Fibroblast of the aortic adventitia (primary cell): Measurements from ENCODE around the gene WDFY1. TPM values are rescaled to one million over a fixed set of nuclear protein-coding genes. Genes with fewer than 3 reads are reported as not detected.

Experiments used
- DNase-seq: peaks from one replicate; pipeline ENCODE4 v3.0.0-alpha.2; 2010; ENCODE audit warnings: low read depth
- H3K4me3 ChIP-seq: 2 replicates; pipeline ENCODE4 v1.5.1; 2011; ENCODE audit warnings: low read depth, mild to moderate bottlenecking, control low read depth, low read length, moderate library complexity
- total RNA-seq: library from RNA; depleted of rRNA; stranded (reverse); fragments of >200 nt; gene quantifications from 2 replicates; pipeline ENCODE4 v1.2.3, GENCODE V29; 2012; ENCODE audit warnings: low replicate concordance
- TF ChIP-seq, protein P1 (sequence below): IDR thresholded peaks from 2 replicates; pipeline ENCODE4 v1.5.1; 2011; ENCODE audit warnings: mild to moderate bottlenecking, low read length, control low read depth, inconsistent platforms; ENCODE audit not compliant: insufficient read depth

WDFY1 gene
- total RNA-seq, 1 donor: 95.4 TPM

DNA sequence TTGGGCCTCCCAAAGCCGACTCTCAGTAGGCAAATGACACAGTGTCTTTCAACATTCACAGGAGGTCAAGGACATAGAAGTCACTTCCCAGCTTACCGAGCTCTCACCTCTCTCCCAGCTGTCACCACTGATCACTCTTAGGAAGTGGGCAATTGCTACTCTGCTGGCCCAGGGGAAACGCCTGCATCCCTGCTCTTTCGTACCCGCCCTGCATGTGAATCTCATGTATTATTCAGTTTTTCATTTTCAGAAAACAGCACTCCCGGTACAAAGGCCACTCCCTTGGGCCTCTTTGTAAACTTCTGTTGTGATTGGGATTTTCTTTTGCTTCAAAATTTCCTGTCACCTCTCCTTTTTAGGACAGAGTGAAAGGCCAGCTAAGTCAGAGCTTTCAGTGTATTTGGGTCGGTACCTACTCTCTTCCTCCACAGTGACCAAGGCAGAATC, 27.5 kb upstream of the WDFY1 start:
- no peak for DNase-seq

DNA sequence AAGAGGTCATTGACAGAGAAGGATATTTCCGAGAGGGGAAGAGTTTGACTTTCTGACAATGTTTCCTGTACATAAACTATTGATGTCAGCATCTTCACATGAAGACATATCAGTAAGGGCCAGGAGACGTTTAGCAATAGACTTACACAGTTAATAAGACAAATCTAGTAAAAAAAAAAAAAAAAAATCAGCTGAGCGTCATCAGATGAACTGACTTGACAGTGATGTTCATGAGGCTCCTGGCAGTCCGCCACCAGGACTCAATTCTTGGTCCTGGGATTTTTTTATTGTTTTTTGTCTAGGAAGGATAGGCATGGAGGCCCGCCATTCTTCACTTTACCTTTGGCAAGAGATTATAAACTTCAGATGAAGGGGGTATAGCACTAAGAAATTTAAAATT, 26.6 kb upstream of the WDFY1 start:
- H3K4me3 ChIP-seq: no peak overlapping the region
- DNase-seq: no peak
- TF ChIP-seq, protein P1, sequence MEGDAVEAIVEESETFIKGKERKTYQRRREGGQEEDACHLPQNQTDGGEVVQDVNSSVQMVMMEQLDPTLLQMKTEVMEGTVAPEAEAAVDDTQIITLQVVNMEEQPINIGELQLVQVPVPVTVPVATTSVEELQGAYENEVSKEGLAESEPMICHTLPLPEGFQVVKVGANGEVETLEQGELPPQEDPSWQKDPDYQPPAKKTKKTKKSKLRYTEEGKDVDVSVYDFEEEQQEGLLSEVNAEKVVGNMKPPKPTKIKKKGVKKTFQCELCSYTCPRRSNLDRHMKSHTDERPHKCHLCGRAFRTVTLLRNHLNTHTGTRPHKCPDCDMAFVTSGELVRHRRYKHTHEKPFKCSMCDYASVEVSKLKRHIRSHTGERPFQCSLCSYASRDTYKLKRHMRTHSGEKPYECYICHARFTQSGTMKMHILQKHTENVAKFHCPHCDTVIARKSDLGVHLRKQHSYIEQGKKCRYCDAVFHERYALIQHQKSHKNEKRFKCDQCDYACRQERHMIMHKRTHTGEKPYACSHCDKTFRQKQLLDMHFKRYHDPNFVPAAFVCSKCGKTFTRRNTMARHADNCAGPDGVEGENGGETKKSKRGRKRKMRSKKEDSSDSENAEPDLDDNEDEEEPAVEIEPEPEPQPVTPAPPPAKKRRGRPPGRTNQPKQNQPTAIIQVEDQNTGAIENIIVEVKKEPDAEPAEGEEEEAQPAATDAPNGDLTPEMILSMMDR: no peak

More for the DNA sequence above, 27.5 kb upstream of the WDFY1 start:
- TF ChIP-seq, protein P1: no peak
- H3K4me3 ChIP-seq: no peak overlapping the region

DNA sequence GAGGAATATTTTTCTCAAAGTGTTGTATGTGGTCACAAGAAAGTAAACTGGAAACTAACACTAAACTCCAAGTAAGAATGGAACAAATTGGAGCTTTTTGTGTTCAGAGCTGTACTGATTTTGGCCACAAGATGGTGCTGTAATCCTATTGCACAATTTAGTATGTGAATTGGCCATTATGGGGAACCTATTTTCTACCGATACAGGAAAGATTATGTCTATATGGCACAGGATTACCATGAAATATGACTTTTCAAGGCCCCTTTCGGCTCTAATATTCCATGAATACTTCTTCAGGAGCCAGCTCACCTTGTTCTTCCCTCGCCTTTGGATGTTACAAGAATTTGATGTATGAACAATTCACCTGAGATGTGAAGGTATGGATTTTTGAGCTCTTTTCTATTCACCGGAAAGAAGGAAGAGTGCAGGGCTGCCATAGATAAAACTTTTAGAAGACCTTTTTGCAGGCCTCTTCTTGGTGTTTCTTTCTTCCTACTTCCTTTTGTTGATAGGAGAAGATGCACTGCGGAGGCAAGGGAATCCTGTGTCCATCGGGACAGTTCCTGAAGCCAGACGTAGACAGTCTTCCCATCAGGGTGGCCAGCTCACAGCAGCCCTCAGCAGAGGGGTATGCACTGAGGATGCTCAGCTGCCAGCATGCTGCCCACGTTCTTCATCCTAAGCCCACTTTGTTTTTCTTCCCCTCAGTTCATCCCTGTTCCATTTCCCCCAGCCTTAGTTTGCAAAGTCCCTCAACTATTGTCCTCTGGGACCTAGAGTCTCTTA, 25.4 kb upstream of the WDFY1 start:
- peak; percentile 85 for DNase-seq
- TF ChIP-seq, protein P1: peak; percentile 84
- H3K4me3 ChIP-seq: no peak overlapping the region

DNA sequence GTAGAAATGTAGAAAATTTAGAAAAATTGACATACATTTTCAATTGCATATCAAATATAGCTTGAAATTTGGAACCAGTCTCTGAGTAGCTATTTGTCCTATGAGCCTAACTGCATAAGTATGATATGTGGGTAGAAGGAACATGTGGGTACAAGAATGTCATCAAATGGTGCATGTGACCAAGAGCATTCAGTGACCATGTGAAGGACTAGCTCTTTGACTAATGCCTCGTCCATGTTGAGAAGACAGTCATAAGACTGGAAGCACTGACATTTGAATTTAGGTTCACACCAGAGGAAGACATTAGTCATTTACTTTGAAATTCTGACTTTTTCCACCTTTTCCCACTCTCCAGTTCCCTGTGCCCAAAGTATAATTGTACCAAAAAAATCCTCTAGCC, 24.7 kb upstream of the WDFY1 start:
- no peak overlapping the region for H3K4me3 ChIP-seq
- TF ChIP-seq, protein P1: no peak
- peak; percentile 52 for DNase-seq

DNA sequence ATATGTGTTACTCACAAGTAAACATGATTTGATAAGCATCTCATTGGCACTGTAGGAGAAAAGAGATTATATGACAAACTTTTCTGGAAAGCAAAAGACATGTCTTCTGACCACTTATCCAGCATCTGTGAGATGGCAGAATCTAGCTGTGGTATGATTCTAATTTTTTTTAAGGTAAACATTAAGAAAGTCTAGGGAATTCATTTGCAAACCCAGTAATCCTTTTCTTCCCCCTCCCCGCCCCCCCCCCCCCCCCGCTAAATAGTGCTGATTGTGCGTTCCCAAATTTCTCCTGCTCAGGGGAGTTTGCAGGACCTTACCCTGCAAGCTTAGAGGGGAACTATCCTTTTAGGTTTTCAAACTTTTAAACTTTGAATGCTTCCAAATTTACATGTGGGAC, 24.2 kb upstream of the WDFY1 start:
- TF ChIP-seq, protein P1: no peak
- DNase-seq: no peak
- no peak overlapping the region for H3K4me3 ChIP-seq

DNA sequence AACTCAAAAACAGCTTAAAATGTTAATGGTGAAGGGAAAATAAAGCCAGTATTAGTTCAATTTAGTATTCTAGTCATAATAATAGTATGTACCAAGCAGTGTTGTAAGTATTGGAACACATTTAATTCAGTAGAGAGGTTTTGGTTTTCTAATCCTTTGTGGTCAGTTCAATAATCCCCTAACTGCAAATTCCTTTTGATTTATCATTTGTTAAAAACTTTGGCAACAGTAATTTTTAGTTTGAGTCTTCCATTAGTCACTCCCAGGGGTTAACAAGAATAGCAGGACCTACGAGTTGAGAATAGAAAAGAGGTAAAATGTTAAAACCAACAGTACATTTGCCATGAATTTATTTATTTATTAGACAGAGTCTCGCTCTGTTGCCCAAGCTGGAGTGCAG, 22.8 kb upstream of the WDFY1 start:
- peak; percentile 67 for DNase-seq
- no peak overlapping the region for H3K4me3 ChIP-seq
- TF ChIP-seq, protein P1: no peak

DNA sequence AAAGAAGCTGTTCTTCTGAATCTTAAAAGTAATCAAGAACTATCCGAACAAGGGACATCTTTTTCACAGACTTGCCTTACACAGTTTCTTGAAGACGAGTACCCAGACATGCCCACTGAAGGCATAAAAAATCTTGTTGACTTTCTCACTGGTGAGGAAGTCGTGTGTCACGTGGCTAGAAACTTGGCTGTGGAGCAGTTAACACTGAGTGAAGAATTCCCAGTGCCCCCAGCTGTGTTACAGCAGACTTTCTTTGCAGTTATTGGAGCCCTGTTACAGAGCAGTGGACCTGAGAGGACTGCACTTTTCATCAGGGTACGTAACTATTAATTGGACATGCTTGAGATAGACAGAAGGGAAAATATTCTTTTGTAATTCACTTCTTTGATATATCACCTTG, 14.6 kb upstream of the WDFY1 start:
- TF ChIP-seq, protein P1: no peak
- peak; percentile 59 for DNase-seq
- peak overlapping the region; percentile 18 for H3K4me3 ChIP-seq
